GM21737 (cell line): ENCODE data around the gene RNF175.

Experiments used
- ATAC-seq: cut with Tn5 transposase; IDR thresholded peaks from one replicate; pipeline ENCODE4 v1.9.1; 2021; ENCODE audit warnings: mild to moderate bottlenecking, moderate library complexity; ENCODE audit not compliant: unreplicated experiment

RNF175 gene

DNA sequence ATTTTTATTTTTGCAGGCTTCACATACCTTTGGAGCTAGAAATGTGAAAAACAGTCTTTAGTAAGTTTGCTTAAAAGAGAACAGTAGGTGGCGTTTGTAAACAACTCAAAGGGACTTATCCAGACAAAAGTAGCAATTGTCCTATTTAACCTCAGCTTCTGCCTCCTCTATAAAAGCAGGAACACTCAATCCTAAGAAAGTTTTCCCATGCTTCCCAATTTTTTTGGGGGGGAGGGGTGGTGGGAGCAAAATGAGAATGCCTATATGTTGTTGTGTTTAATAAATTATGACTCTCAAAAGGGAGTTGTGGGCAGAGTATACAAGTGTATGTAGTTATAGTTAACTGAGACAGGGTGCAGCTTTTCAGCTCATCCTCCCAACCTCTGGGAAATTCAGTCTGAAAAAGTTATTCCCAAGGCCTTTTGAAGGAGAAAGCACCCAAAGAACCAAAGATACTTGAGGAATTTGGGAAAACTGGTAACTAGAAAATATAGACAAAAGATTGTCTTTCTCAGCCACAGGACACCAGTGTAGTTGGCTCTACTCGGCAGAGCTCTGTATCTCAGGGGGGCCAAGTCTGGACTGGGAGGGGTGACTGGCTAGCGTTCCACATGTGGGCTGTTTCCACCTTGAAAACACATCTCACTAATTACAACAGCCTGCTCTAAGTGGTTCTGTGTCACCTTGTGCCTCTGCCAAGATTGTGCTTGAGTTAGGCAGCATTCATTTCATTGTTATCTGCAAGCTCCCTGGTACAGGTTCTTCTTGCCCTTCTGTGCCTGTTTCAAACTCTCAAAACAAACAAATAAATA lies 26.3 kb upstream of the RNF175 start:
- ATAC-seq: no peak

DNA sequence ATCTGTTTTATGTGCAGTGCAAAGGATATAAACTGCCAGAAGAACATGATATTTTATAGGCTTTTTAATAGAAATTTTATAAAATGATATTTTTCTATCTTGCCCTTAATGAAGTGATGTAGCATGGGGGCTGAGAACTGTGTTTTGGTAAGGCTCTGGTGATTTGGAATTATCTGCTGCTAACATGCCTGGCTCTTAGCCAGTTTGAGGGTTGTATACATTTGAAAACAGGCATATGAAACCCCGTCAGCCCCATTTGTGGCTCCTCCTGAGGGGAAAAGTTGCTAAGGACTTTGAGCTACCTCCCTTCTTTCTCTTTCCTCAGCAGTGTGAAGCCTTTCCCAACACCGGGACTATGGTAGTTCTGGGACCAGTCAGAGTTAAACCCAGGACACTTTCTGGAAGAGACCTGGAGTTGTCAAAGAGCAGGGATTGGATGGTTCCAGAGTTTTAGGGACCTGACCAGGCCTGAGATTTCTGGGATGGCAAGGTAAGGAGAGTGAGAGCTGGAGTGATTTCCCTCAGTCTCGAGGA lies 24.4 kb upstream of the RNF175 start:
- ATAC-seq: no peak

DNA sequence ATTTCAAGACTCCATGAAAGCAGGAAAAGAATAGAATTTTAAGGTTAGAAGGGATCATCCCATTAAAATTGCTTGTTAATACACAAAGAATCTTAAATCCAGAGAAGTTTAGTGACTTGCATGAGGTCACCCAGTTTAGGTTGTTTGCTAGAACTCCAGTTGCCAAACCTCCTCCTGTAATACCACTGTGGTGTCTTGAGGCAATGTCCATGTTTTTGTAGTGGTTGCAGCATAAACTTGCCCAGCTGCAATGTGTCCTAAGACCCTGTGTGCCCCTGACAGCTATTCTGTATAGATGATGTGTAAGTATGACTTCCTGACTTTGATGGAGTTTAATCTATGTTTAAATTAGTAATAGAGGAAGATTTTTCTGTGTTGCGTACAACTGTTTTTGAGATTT lies 22.8 kb upstream of the RNF175 start:
- no peak for ATAC-seq

DNA sequence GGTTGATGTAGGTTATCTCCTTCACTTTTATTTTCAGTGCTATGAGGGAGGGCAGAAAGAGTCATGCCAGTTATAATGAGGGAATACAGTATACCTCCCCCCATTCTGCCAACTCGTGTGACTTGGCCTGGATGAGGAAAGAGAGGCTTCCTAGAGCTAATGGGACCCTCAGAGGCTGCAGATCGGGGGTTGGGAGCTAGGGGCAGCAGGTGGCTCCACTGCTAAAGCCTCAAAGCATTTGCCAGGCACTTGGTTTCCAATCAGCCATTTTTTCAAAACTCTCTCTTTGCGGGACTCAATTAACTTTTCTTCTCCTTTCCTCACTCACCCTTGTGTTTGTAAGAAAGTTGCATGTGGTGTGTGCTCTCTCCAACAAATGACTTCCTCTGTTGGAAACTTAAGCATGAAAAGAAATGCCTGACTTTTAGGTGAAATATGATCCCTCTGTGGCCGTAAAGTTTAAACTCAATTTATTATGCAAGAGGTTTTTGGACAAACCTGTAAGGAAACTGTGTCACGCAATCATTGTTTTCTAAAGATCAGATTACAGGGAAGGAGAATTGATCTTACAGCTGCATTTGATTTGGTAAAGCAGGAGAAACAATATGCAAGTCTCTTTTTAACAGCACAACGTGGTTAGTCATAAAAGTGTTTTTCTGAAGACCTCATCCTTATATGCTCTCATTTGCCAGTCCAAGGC lies 22.0 kb upstream of the RNF175 start:
- ATAC-seq: no peak

DNA sequence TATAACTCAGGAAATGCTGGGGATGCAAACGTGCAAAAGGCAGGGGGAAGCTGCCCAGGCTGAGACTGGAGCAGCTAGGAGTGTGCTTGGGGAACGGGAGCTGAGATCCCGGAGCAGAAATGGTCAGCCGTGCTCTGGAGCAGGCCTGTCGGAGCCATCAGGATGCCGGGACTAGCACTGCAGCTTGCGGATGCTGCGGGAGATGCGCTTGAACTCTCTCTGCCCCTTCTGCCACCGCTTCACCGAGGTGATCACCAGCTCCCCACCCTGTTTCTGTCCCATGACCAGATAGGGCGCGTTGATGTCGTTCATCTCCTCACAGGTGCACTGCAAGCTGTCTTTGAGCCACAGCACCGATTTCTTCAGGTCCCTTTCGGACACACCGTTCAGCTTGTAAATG lies 21.5 kb upstream of the RNF175 start:
- ATAC-seq: no peak

DNA sequence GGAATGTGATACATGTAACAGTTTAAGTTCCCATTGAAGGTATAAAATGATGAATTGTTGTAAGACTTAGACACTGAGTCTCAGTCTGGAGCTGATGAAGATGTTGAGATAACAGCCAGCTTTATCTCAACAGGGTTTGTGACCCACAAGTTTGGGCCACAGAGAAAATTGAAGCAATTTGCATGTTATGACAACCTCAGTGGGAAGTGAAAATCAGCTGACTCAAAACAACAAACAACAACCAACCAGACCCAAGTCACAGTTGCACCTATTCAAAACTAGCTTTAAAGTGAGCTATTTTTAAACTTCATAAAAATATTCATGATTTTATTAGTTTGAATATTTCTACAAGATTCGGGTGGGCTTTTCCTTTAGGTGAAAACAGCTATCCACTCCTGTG lies 21.1 kb upstream of the RNF175 start:
- peak; percentile 72 for ATAC-seq

DNA sequence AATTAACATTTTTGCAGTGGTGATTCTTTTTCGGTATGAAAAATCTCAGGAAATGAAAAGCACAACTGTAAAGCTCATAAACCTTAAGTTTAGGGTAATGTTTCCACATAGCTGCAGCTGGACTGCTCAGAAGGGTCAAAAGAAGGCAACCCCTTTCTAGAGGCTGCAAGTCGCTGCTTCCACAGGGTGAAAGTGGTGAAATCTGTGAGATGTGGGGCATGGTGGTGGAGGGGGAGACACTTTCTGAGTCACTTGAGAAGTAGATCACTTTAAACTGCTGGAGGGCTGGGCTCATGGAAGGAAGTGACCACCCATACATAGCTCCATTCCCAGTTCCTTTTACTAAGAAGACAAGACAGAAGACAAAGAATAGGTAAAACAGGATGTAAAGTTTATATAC lies 20.4 kb upstream of the RNF175 start:
- no peak for ATAC-seq

DNA sequence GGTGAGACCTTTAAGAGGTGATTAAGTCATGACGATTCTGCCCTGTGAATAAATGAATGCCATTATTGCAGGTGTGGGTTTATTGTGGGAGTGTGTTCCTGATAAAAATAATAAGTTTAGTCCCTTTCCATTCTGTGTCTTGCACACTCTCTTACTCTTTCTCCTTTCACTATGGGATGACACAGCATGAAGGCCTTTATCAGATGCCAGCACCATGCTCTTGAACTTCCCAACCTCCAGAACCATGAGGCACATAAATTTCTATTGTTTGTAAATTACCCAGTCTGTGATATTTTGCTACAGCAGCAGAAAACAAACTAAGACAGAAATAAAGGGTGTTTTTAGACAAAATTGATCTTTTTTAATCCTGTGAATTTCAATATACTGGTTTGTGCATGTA lies 18.6 kb upstream of the RNF175 start:
- ATAC-seq: no peak

DNA sequence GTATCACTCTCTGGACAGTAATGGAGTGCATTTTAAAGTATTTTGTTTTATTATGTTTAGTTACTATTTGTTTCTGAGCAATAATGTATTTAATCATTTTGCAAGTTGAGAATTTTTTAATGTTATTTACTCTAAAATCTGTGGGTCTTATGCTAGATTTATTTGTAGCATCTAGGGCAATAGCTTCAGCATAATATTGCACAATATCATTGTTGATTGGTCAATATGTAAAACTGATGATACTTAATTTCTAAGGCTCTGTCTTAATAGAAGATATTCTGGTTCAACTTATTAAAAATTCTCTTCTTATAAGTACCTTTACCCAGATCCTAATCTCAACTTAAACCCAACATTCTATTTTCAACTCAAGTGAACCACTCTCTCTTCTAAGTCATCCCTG lies 17.6 kb upstream of the RNF175 start:
- no peak for ATAC-seq

DNA sequence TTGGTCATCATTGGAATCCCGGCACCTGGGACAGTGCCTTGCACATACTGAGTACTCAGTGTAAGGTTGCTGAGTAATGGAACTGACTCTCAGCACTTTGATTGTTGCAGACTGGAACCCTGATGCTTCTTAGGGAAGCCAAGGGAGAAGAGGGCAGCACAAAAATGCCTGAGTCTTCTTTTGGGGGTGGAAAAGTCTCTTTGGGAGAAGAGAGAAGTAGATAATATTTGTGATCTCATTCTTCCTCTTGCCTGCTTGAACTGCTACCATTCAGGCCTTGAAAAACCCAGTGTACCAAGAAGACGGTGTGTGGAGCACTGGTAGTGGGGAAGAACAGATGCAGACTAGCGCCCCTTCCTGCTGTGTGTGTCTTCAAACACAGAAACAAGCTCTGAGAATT lies 16.8 kb upstream of the RNF175 start:
- no peak for ATAC-seq

DNA sequence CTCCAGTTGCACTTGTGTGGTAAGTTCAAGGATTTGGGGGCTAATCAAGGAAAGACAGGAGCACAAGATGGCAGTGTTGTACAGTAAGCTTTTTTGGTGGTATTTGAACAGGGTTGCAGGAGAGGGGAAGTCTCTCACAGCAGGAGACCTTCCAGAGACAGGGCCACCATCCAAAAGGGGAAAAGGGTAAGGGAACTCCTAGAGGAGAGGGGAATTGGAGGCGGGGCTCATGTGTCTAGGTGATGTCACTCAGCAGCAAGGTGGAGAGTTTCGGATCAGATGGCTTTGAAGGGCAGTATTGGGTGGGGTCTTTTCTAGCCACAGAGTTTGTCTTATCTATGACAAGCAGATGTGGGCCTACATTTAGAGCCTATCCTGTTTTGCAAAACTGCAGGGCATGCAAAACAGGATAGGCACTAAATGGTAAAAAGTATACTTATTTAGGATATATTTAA lies 13.4 kb upstream of the RNF175 start:
- no peak for ATAC-seq

DNA sequence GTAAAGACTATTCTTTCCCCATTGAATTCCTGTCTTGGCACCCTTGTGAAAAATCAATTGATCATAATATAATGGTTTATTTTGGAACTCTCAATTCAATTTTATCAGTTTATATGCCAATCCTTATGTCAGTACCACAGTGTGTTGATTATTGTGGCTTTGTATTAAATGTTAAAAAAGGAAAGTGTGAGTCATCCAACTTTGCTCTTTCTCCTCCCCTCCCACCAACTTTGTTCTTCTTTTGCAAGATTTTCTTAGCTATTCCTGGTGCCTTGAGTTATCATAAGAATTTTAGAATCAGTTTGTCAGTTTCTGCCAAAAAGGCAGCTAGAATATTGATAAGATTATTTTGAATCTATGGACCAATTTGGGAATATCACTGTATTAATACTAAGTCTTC lies 11.2 kb upstream of the RNF175 start:
- no peak for ATAC-seq

DNA sequence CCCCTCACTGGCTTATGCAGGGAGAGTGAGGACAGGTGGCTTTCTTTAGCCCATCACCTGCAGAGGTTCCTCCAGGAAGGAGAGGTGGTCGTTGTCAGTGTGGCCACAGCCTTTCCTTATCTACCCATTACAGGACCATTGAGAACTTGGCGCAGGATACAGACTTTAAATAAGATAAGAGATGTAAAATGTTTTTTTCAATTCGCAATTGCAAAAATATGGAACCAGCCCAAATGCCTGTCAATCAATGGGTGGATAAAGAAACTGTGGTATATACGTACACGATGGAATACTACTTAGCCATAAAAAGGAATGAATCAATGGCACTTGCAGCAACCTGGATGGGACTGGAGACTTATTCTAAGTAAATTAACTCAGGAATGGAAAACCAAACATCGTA lies 6.9 kb upstream of the RNF175 start:
- ATAC-seq: no peak

DNA sequence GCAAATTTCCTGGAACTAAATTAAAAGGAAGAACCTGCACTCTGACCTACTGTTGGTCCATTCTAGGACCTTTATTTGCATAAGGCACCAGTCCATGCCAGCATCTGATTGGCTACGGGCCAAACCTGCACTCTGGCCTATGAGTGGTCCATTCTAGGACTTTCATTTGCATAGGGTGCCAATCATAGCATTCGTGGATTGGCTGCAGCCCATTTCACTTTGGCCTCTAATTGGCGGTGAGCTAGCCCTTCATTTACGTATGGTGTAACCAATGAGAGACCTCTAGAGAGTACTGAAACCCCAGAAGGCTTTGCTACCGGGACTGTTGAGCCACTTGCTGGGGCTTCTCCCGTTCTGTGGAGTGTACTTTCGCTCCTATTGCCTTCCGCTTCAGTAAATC lies 6.1 kb upstream of the RNF175 start:
- no peak for ATAC-seq

DNA sequence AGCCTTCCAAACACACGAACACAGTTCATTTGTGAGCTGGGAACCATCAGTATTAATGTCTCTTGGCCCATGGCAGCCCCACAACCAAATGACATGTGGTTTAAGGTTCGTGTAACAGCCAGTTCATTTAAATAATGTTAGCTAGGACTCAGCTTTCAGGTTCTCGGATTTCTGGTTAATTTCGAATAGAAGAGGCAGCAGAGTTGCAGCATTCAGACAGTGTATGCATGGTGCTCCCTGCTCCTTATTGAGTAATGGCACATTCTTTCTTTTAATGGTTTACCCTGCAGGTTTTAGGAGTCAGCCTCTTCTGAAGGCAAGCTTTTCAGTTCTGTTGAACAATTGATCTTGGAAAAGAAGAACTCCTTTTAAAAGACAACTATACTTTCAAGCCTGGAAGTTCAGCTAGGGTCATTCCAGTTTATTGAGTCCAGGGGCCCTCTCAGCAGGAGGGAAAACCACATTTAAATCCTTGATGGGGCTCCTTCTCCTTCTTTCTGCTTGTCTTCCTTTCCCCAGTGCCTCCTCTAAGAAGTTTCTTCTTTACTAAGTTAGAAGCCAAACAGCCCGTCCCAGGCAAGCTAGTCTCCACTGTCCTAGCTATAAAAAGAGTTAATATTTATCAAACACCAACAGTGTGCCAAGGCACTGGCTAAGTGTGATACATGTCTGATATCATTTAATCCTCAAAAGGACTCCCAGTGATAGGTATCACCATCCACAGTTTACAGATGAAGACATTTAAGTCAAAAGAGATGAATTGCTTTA lies 5.0 kb upstream of the RNF175 start:
- ATAC-seq: no peak

DNA sequence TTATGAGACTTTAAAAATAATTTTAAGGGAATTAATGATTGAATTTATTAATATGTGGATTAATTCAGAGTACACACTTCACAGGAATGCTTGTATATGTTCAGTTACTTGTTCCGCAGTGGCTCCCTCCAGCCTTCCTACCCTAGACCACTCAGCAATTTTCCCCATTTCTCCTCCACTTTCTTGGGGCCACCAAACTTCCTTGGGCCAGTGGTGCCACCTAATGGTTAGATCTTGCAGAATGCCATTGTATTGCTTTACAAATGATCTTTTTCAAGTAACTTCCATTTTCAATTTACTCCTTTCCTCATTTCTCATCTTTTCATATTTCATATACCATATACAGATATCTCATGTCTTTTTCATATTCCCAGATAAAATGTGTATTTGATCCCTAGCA lies 3.6 kb upstream of the RNF175 start:
- no peak for ATAC-seq

DNA sequence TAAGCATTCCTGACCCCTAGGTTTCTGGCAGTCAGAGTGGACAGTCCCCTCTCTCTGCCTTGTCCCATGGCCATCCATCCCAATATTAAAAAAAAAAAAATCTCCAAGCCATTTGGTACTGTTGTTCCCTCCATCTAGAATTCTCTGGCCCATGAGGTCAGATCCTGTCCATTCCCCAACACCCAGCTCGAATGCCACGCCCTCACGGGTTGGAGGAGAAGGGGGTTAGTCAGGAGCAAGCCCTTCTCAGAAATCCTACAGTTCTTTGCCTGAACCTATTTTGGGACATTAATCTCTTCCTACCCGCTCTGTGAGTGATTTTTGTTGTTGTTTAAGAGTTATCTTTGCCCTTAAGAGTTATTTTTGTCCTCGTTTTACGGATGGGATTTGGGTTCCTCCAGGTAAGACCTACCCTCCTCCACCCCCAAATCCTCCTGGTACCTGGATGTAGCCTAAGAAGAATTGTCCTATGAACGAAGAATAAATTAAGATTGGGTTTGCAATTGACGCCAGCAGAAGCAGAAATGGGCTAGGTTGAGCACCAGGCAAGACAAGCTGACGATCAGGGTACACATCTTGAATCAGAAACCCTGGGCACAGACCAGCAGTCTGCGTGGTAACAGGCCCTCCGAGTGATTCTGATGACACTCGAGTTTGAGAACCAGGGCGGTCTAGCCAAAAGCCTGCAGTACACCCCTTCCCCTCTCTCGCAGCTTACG lies 977 bp downstream of the RNF175 start:
- ATAC-seq: no peak

DNA sequence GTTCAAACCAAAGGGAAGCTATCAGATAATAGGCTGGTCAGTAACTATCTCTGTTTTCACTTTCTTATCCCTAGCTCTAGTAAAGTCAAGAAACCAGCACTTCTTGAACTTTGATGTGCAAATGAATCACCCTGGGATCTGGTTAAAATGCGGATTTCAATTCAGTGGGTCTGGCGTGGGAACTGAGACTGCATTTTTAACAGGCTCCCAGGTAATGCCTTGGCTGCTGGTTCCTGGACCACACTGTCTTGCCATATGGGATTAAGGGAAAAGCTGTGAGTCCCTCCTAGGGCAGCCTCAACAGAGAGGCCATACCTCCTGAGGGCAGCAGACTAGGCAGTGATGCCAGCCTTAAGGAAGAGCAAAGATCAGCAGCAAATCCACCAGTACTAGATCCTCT lies 1.7 kb downstream of the RNF175 start:
- no peak for ATAC-seq

DNA sequence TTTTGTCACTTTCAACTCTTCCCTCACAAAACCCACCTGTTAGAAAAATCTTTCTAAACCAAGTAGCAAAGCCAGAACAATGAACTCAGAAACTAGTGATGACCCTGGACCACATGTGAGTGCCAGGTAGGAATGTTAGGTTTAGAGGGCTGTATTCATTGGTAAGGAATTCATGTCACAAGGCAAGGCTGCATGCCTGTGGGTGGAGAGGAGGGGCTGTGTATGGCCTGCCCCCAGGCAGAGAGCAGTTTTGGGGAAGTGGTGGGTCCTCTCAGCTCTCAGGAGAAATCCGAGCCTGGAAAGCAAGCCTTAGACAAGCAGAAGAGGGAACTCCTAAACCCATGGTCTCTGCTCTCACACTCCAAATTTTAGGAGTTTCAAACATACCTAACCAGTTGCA lies 2.4 kb downstream of the RNF175 start:
- ATAC-seq: no peak

DNA sequence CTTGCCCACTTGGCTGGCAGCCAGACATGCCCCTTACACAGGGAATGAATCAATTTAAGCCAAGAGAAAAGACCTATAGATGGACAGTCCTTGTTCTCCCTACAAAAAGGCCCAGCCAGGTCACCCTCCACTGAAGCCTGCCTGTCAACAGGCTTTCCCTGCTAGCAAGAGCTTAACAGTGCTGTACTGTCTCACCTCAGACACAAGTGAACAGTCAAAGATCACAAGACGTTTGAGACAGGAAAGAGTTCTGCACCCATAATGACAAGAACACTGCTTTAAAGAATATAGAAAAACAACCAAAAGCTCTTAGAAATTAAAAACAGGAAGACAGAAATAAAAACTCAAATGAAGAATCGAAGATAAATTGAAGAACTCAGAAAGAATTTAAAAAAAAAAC lies 4.6 kb downstream of the RNF175 start:
- no peak for ATAC-seq
